ENCODE data around the gene APLF. TPM values are rescaled to one million over a fixed set of nuclear protein-coding genes. Genes with fewer than 3 reads are reported as not detected.

Gene APLF
- polyA plus RNA-seq, 1 of the 3 experiments (the other 2 are of a cell fraction): 1.1 TPM

GRCh38 chr2:68469935-68470334 is 2.5 kb downstream of the APLF start:
- Histone ChIP-seq H3K4me2 (no peak overlapping the region), H3K4me1 (ENCODE audit: control insufficient read depth in 1 of 2, insufficient read depth in 2 of 2, low read depth in 1 of 2, low read length in 1 of 2) (peaks cover 0 to 12% of the 10 kb centered on the region in 2 experiments; a peak in 2 of 4 replicates), H3K36me3 (replicated peaks in 1 of 2; ENCODE audit: control insufficient read depth in 1 of 2, insufficient read depth in 2 of 2, low read length in 1 of 2) (peaks cover 0 to 3% of the 10 kb centered on the region in 2 experiments), H3F3A (replicated peaks; ENCODE audit: insufficient read depth) (no peaks in the 10 kb centered on the region), H3K9me3 (no peaks in the 10 kb centered on the region), H3K79me2 (ENCODE audit: insufficient read depth) (peaks cover 16% of the 10 kb centered on the region; the same call in 1 of the 2 replicates), H2AFZ (ENCODE audit: low read depth) (no peak overlapping the region), H3K27ac (ENCODE audit: low read depth in 2 of 2, low read length in 1 of 2) (no peak overlapping the region), H3K9ac (no peak overlapping the region), H3K9me2 (no peaks in the 10 kb centered on the region), H3K27me3 (ENCODE audit: insufficient read depth) (no peaks in the 10 kb centered on the region), H4K20me1 (ENCODE audit: insufficient read depth) (no peaks in the 10 kb centered on the region), H3K4me3 (ENCODE audit: low read depth in 2 of 2, low read length in 1 of 2) (no peak overlapping the region)
- TF ChIP-seq SMC3 (IDR thresholded peaks at IDR 0.05; ENCODE audit: low read depth, low read length): no peak
- TF ChIP-seq TEAD4 (IDR thresholded peaks at IDR 0.05; ENCODE audit: borderline replicate concordance, insufficient read depth): no peak
- TF ChIP-seq YY1 (IDR thresholded peaks at IDR 0.05; ENCODE audit: low read depth): no peak
- TF ChIP-seq GABPA (IDR thresholded peaks at IDR 0.05; ENCODE audit: low read depth): no peak
- TF ChIP-seq NRF1 (IDR thresholded peaks at IDR 0.05; ENCODE audit: low read depth, low read length): no peak
- no peak for TF ChIP-seq GATA2 (CRISPR knock-in tag; IDR thresholded peaks at IDR 0.05)
- no peak for TF ChIP-seq SIN3A (IDR thresholded peaks at IDR 0.05; ENCODE audit: borderline replicate concordance, low read depth, low read length)
- TF ChIP-seq FOSL2 (IDR thresholded peaks at IDR 0.05; ENCODE audit: borderline replicate concordance, low read depth): no peak
- no peak for TF ChIP-seq CHD2 (IDR thresholded peaks at IDR 0.05; ENCODE audit: low read length, partially characterized antibody)
- TF ChIP-seq TAF1 (IDR thresholded peaks at IDR 0.05; ENCODE audit: borderline replicate concordance, low read depth, low read length): no peak
- no peak for TF ChIP-seq RAD21 (IDR thresholded peaks at IDR 0.05; ENCODE audit: low read length)
- TF ChIP-seq FOXJ3 (CRISPR knock-in tag; IDR thresholded peaks at IDR 0.05): no peak
- no peak for TF ChIP-seq FOXM1 (IDR thresholded peaks at IDR 0.05; ENCODE audit: low read depth)
- TF ChIP-seq, protein P1, sequence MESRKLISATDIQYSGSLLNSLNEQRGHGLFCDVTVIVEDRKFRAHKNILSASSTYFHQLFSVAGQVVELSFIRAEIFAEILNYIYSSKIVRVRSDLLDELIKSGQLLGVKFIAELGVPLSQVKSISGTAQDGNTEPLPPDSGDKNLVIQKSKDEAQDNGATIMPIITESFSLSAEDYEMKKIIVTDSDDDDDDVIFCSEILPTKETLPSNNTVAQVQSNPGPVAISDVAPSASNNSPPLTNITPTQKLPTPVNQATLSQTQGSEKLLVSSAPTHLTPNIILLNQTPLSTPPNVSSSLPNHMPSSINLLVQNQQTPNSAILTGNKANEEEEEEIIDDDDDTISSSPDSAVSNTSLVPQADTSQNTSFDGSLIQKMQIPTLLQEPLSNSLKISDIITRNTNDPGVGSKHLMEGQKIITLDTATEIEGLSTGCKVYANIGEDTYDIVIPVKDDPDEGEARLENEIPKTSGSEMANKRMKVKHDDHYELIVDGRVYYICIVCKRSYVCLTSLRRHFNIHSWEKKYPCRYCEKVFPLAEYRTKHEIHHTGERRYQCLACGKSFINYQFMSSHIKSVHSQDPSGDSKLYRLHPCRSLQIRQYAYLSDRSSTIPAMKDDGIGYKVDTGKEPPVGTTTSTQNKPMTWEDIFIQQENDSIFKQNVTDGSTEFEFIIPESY (IDR thresholded peaks at IDR 0.05; ENCODE audit: borderline replicate concordance, low read depth): no peak
- no peak for TF ChIP-seq POLR2AphosphoS5 (IDR thresholded peaks at IDR 0.05; ENCODE audit: low read depth, low read length)
- 94% methylated on average over 1 of the region's 1 CpG for WGBS (ENCODE audit: low lambda C conversion rate)
- DNase-seq: no peak
- ChIA-PET CTCF (interaction anchor here (0.6 to 1.7 kb wide), 3 partner anchors 239 to 729 kb away, joined by 3 to 7 read pairs (median 4); no protein-coding TSS in a partner anchor), POLR2A (no interaction called here)

DNA sequence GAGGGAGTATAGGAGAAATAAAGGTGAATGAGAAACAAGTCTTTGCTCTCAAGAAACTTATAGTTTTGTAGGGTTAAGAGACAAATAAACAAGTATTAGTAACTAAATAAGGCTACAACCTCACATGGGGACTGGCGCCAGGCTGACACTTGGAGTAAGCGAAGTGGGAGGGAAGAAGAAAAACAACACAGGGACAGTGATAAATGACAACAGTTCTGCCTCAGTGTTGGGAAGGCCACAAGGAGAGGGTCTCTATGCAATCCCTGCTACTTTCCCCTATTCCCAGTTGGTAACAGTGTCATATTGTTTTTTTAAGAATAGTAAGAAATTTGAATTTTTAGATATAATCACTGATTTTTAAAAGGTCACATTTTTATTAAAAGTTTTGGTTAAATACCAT is 4.0 kb downstream of the APLF start:
- Histone ChIP-seq H3F3A (replicated peaks; ENCODE audit: insufficient read depth) (no peaks in the 10 kb centered on the region), H3K4me2 (no peak overlapping the region), H3K9me2 (no peaks in the 10 kb centered on the region), H3K27me3 (ENCODE audit: insufficient read depth) (no peaks in the 10 kb centered on the region), H3K9me3 (no peaks in the 10 kb centered on the region), H3K4me3 (ENCODE audit: low read depth in 2 of 2, low read length in 1 of 2) (no peak overlapping the region), H3K79me2 (ENCODE audit: insufficient read depth) (peaks cover 16% of the 10 kb centered on the region; the same call in 1 of the 2 replicates), H2AFZ (ENCODE audit: low read depth) (no peak overlapping the region), H3K9ac (no peak overlapping the region), H3K27ac (ENCODE audit: low read depth in 2 of 2, low read length in 1 of 2) (no peak overlapping the region), H3K4me1 (ENCODE audit: control insufficient read depth in 1 of 2, insufficient read depth in 2 of 2, low read depth in 1 of 2, low read length in 1 of 2) (peaks cover 0 to 8% of the 10 kb centered on the region in 2 experiments; a peak in 2 of 4 replicates), H4K20me1 (ENCODE audit: insufficient read depth) (no peaks in the 10 kb centered on the region), H3K36me3 (replicated peaks in 1 of 2; ENCODE audit: control insufficient read depth in 1 of 2, insufficient read depth in 2 of 2, low read length in 1 of 2) (no peaks in the 10 kb centered on the region)
- ChIA-PET POLR2A (no interaction called here), CTCF (interaction anchor here (0.9 kb wide), 1 partner anchor 454 kb away, joined by 3 read pairs; no protein-coding TSS in a partner anchor)
- 95% methylated on average over 2 of the region's 2 CpGs for WGBS (ENCODE audit: low lambda C conversion rate)
- no peak for DNase-seq
- no peak for TF ChIP-seq RCOR1 (IDR thresholded peaks at IDR 0.05; ENCODE audit: low read length)
- TF ChIP-seq POLR2AphosphoS5 (IDR thresholded peaks at IDR 0.05; ENCODE audit: low read depth, low read length): no peak
- no peak for TF ChIP-seq EP300 (IDR thresholded peaks at IDR 0.05; ENCODE audit: borderline replicate concordance in 1 of 2, low read depth in 1 of 2, low read length in 1 of 2)
- no peak for TF ChIP-seq FOXJ3 (CRISPR knock-in tag; IDR thresholded peaks at IDR 0.05)

All from SK-N-SH (cell line).